ENCODE measurements around the gene STK11.

GRCh38 chr19:1224847-1225246, 19.3 kb downstream of the STK11 start:
- TF ChIP-seq CTCF (IDR thresholded peaks at IDR 0.05; ENCODE audit: low read depth, low read length), result no peak
- no peak for TF ChIP-seq EZH2phosphoT487 (IDR thresholded peaks at IDR 0.05; ENCODE audit: low read depth)
